Kasumi-1 (cell line): ENCODE measurements around the gene SRSF10.
"Not testable (repeated sequence)": the region's sequence is repeated elsewhere in the genome, so short reads cannot be mapped to it uniquely, and the experiment has no call there.

Experiments used
- DNase-seq, 2 experiments: peaks; one replicate each; lab custom pipeline; 2025; lab: John Stamatoyannopoulos, UW

The SRSF10 gene

DNA sequence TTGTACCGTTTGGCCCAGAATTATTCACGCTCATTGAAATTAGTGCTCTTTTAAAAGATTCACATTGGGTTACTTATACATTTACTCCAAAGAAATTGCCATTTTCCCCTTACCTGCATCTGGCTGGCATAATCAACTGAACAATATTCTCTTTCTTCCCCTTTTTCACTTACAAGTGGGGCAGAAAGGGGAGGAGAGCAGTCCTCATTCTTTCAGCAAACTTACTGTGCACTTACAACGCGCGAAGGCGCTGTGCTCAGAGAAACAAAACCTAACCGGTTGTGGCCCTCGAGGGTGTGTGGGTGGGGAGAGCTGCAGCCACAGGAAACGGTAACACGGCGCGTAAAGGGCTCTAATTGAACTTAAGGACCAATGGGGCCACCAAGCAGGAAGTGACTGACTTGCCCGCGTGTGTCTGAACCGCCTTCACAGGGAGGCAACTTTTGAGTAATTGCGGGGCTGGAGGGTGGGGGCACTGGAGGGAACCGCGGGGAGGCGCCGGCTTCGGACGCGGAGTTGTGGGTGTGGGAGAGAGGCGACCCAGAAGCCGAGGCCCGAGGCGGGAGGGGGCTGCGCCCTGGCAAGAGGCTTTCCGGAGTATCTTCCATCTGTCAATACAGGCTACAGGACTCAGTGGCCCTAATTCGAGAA lies 21.2 kb downstream of the SRSF10 start:
- DNase-seq, result peak; percentile 98 to 99

DNA sequence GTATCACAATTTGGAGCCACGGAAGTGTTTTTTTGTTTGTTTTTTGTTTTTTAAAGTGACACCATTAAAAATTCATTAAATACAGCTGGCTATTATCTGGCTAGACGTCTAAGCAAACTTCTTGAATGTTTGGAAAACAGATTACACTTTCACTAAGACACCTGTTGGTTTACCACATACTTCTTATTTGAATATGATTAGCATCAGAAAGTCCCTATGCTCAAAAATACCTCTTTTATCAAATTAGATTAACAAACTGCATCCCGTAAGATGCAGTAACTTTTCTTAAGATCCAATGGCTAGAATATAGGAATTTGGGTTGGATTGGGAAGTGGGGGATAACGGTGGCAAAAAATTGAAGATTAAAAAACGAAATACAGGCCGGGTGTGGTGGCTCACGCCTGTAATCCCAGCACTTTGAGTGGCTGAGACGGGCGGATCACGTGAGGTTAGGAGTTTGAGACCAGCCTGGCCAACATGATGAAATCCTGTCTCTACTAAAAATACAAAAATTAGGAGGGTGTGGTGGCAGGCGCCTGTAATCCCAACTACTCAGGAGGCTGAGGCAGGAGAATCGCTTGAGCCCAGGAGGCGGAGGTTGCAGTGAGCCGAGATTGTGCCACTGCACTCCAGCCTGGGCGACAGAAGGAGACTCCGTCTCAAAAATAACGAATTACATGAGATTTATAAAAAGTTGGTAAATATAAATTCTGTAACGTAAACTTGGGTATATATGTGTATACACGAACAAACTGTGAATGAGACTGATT lies 21.9 kb downstream of the SRSF10 start:
- not testable (repeated sequence) for DNase-seq

GRCh38 chr1:23957096-23957495 lies 23.0 kb downstream of the SRSF10 start:
- DNase-seq, result no peak

GRCh38 chr1:23953020-23953419 lies 27.1 kb downstream of the SRSF10 start:
- DNase-seq, result no peak

DNA sequence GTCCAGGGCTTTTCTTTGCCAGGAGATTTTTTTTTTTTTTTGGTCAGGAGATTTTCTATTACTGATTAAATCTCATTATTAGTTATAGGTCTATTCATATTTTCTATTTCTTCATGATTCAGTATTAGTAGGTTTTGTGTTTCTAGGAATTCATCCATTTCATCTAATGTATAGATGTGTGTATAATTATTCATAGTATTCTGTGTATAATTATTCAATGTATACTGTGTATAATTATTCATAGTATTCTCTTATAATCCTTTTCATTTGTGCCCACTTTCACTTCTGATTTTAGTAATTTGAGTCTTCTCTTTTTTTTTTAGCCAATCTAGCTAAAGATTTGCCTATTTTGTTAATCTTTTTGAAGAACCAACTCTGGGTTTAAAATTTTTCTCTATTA lies 32.8 kb downstream of the SRSF10 start:
- no peak for DNase-seq

GRCh38 chr1:23936481-23937176 lies 43.5 kb downstream of the SRSF10 start:
- DNase-seq, result no peak

DNA sequence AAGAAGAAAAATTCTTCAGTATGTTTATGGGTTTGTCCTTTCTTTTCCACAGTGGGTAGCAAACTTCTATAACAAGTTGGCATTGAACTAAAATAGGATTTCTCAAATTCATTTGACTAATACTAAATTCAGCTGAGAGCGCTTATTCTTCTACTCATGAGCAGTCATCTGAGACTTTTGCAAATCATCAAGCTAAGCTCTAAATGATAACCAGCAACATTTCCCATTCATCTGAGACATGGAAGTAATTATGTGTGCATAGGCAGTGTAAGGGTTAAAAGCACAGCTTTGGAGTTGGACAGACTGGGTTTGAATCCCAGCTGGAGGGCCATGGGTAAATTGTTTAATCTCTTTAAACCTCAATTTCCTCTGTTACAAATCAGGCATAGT lies 48.6 kb downstream of the SRSF10 start:
- DNase-seq, result no peak

GRCh38 chr1:23930861-23931490 lies 49.2 kb downstream of the SRSF10 start:
- DNase-seq, result no peak

- DNase-seq, result no peak
Observed at GRCh38 chr1:23930270-23930669, 49.9 kb downstream of the SRSF10 start.

DNA sequence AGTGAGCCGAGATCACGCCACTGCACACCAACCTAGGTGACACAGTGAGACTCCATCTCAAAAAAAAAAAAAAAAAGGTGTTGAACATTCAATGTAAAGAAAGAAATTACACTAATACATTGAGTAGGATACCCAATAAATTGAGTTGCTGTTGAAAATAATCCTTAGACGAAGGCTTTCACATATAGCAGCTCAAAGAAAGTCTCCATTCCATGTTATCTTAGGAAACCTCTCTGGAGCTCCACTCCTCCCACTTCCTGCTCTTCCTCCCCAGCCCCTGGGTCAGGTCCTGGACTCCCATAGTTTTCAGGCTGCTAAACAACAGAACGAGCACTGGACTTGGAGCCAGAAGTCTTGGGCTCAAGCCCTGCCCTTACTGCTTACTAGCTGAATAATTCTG lies 51.3 kb downstream of the SRSF10 start:
- DNase-seq, result no peak

DNA sequence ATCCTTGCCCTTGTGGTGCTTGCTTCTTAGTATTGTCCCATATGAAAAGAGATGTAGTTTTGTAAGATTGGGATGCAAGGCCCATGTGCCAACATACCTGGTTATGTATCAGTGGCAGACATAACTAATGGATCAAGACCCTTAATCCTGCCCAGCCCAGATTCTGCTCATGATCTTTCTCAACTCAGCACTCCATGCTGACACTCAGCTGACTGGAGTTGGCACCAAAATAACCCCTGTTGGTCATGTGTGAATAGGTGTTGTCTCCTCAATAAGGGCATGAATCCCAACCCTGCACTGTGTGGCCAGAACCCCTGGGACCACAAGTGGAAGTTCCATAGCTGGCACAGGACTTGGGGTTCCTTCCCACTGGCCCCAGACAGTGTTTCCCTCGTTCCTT lies 53.0 kb downstream of the SRSF10 start:
- no peak for DNase-seq

DNA sequence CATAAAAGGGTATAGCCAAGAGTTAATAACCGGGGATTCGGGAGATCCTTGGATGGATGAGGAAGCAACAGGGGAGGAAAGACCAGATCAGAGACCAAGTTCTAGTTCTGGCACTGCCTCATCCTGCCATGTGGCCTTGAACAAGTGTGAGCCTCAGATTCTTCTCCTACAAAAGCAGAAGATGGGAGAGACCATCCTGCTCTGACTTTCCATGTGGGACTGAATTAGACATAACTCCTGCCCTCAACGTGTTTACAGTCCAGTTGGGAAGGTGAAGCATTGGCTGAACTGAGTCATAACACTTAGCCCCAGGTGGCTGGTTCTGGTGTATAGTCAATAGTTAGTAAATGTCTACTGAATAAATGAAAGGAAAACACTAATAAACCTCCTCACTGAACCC lies 54.8 kb downstream of the SRSF10 start:
- DNase-seq, result no peak

GRCh38 chr1:23924601-23925000 lies 55.5 kb downstream of the SRSF10 start:
- no peak for DNase-seq

GRCh38 chr1:23923592-23924499 lies 56.3 kb downstream of the SRSF10 start:
- DNase-seq, result no peak

- DNase-seq, result no peak
Observed at GRCh38 chr1:23922321-23922943, 57.7 kb downstream of the SRSF10 start.

GRCh38 chr1:23916209-23917131 lies 63.7 kb downstream of the SRSF10 start:
- peak; percentile 84 to 85 for DNase-seq

- DNase-seq, result no peak
Observed at GRCh38 chr1:23915466-23915865, 64.7 kb downstream of the SRSF10 start.

- DNase-seq, result no peak
Observed at GRCh38 chr1:23914921-23915320, 65.2 kb downstream of the SRSF10 start.
